CD14-positive monocyte (primary cell): ENCODE data around the gene CCDC170. TPM values are rescaled to one million over a fixed set of nuclear protein-coding genes. Genes with fewer than 3 reads are reported as not detected.

Source experiments
- DNase-seq, 3 donors: peaks; one replicate each; pipeline ENCODE4 v3.0.0-alpha.2; 2011 to 2022
- H2AFZ ChIP-seq: 2 replicates; pipeline ENCODE4 v1.6.0; 2012; ENCODE audit warnings: mild to moderate bottlenecking, low read depth, low read length, inconsistent platforms; ENCODE audit not compliant: insufficient read depth, poor library complexity, severe bottlenecking
- H3K27ac ChIP-seq, 2 donors: 1 replicate in 1 of 2; 2 replicates in 1 of 2; pipeline ENCODE4 v1.5.1; 2012 to 2013; ENCODE audit warnings: low read length in 2 of 2, control low read depth in 1 of 2, inconsistent platforms in 1 of 2, low read depth in 1 of 2, mild to moderate bottlenecking in 1 of 2
- H3K27me3 ChIP-seq, 2 donors: one replicate each; pipeline versions ENCODE4 v1.6.0 to v1.6.1; 2011 to 2013; ENCODE audit warnings: low read length in 2 of 2; ENCODE audit not compliant: control insufficient read depth in 2 of 2, insufficient read depth in 2 of 2
- H3K36me3 ChIP-seq, 2 donors: replicated peaks in 1 of 2; 1 replicate in 1 of 2; 2 replicates in 1 of 2; pipeline versions ENCODE4 v1.5.1 to v1.6.1; 2012 to 2013; ENCODE audit warnings: low read length in 2 of 2, control low read depth in 1 of 2, inconsistent platforms in 1 of 2, mild to moderate bottlenecking in 1 of 2; ENCODE audit not compliant: insufficient read depth in 2 of 2, control insufficient read depth in 1 of 2
- H3K4me1 ChIP-seq, 2 donors: 1 replicate in 1 of 2; 2 replicates in 1 of 2; pipeline versions ENCODE4 v1.5.1 to v1.6.1; 2012 to 2013; ENCODE audit warnings: low read length in 2 of 2, control low read depth in 1 of 2, inconsistent platforms in 1 of 2, mild to moderate bottlenecking in 1 of 2, moderate library complexity in 1 of 2; ENCODE audit not compliant: insufficient read depth in 2 of 2, control insufficient read depth in 1 of 2
- H3K4me2 ChIP-seq: replicated peaks from 2 replicates; pipeline ENCODE3; 2012; ENCODE audit warnings: low read length, moderate library complexity, mild to moderate bottlenecking; ENCODE audit not compliant: poor library complexity, severe bottlenecking; ENCODE audit errors: extremely low read depth
- H3K4me3 ChIP-seq, 3 experiments: fragments of 200-600 bp in 1 of 3; sonication (generic) in 1 of 3; replicated peaks in 1 of 3; 1 replicate in 2 of 3; 2 replicates in 1 of 3; pipeline ENCODE4 v1.5.1; 2011 to 2013; ENCODE audit warnings: low read length in 3 of 3, mild to moderate bottlenecking in 3 of 3, control low read depth in 2 of 3, low read depth in 2 of 3, inconsistent platforms in 1 of 3, moderate library complexity in 1 of 3
- H3K79me2 ChIP-seq: 2 replicates; pipeline ENCODE4 v1.6.0; 2012; ENCODE audit warnings: mild to moderate bottlenecking, control low read depth, inconsistent platforms, low read length, moderate library complexity; ENCODE audit not compliant: insufficient read depth
- H3K9ac ChIP-seq: 2 replicates; pipeline ENCODE4 v1.6.0; 2017; ENCODE audit warnings: low read length, mild to moderate bottlenecking; ENCODE audit not compliant: insufficient read depth, poor library complexity, severe bottlenecking
- H3K9me3 ChIP-seq, 2 donors: replicated peaks in 1 of 2; 1 replicate in 1 of 2; 2 replicates in 1 of 2; pipeline versions ENCODE4 v1.5.1 to v1.6.1; 2012 to 2013; ENCODE audit warnings: low read length in 2 of 2, control low read depth in 1 of 2; ENCODE audit not compliant: control insufficient read depth in 1 of 2, insufficient read depth in 1 of 2
- H4K20me1 ChIP-seq: 2 replicates; pipeline ENCODE4 v1.6.0; 2012; ENCODE audit warnings: mild to moderate bottlenecking, low read length, control low read depth, moderate library complexity; ENCODE audit not compliant: insufficient read depth
- H3K27ac Mint-ChIP-seq, 7 donors: one replicate each; pipeline ENCODE4 v1.8.0; 2020; ENCODE audit warnings: mild to moderate bottlenecking in 7 of 7, mixed read lengths in 7 of 7, moderate library complexity in 6 of 7, inconsistent platforms in 2 of 7
- H3K27me3 Mint-ChIP-seq, 3 donors: one replicate each; pipeline ENCODE4 v1.8.0; 2021 to 2022; ENCODE audit warnings: low read depth in 3 of 3, mild to moderate bottlenecking in 3 of 3, mixed read lengths in 3 of 3, moderate library complexity in 3 of 3, inconsistent platforms in 1 of 3
- H3K36me3 Mint-ChIP-seq, 2 donors: one replicate each; pipeline ENCODE4 v1.8.0; 2020; ENCODE audit warnings: mixed read lengths in 2 of 2, inconsistent platforms in 1 of 2, mild to moderate bottlenecking in 1 of 2
- H3K4me1 Mint-ChIP-seq: one replicate; pipeline ENCODE4 v1.8.0; 2020; ENCODE audit warnings: mild to moderate bottlenecking, mixed read lengths
- H3K4me3 Mint-ChIP-seq, 2 donors: one replicate each; pipeline ENCODE4 v1.8.0; 2020; ENCODE audit warnings: mild to moderate bottlenecking in 2 of 2, mixed read lengths in 2 of 2, moderate library complexity in 1 of 2
- H3K9me3 Mint-ChIP-seq, 7 donors: one replicate each; pipeline ENCODE4 v1.8.0; 2020 to 2022; ENCODE audit warnings: mixed read lengths in 7 of 7, mild to moderate bottlenecking in 6 of 7, moderate library complexity in 6 of 7, inconsistent platforms in 2 of 7
- WGBS: methylation state at CpG from one replicate; pipeline ENCODE4 v1.1.5; 2013; ENCODE audit warnings: missing lambda C conversion rate; ENCODE audit not compliant: insufficient coverage; 5-methylcytosine and 5-hydroxymethylcytosine counted together
- intact Hi-C, 2 donors: fragments of 100-400 bp; cut with micrococcal nuclease; formaldehyde crosslinking; loops; one replicate each; pipeline versions ENCODE4 v1.15.0 to v1.15.1; 2023
- polyA plus RNA-seq, 3 donors: library from polyadenylated mRNA; depleted of rRNA in 1 of 3; unstranded in 2 of 3; stranded (reverse) in 1 of 3; fragments of 300-500 nt in 2 of 3; fragments of >200 nt in 1 of 3; fragmentation: Illumina TruSeq in 2 of 3; gene quantifications; 1 replicate in 2 of 3; 2 replicates in 1 of 3; pipeline ENCODE4 v1.2.3, GENCODE V29; 2012 to 2021
- TF ChIP-seq, protein P1 (sequence below): fragments of 200-600 bp; IDR thresholded peaks from one replicate; pipeline ENCODE4 v1.8.0; 2022; ENCODE audit warnings: antibody characterized with exemption, mild to moderate bottlenecking

CCDC170 gene
- polyA plus RNA-seq, 3 donors = 4.2 to 7.0 (median 6.3) TPM

GRCh38 chr6:151616600-151616999 is 122.8 kb downstream of the CCDC170 start:
- H3K27ac ChIP-seq = no peak overlapping the region
- no peak overlapping the region for H3K4me3 ChIP-seq
- peaks cover 14 to 15% of the 10 kb centered on the region in 2 donors for H3K36me3 Mint-ChIP-seq
- H3K4me2 ChIP-seq = no peak overlapping the region
- peaks cover 5% of the 10 kb centered on the region for H3K4me1 Mint-ChIP-seq
- DNase-seq = no peak
- peaks cover 0 to 15% (median 5%) of the 10 kb centered on the region in 7 donors for H3K9me3 Mint-ChIP-seq
- H3K36me3 ChIP-seq = peaks cover 0 to 5% of the 10 kb centered on the region in 2 donors
- no CpG with 5 or more reads among the region's 2 CpGs for WGBS
- no peaks in the 10 kb centered on the region for H3K4me1 ChIP-seq
- H4K20me1 ChIP-seq = no peaks in the 10 kb centered on the region
- TF ChIP-seq, protein P1, sequence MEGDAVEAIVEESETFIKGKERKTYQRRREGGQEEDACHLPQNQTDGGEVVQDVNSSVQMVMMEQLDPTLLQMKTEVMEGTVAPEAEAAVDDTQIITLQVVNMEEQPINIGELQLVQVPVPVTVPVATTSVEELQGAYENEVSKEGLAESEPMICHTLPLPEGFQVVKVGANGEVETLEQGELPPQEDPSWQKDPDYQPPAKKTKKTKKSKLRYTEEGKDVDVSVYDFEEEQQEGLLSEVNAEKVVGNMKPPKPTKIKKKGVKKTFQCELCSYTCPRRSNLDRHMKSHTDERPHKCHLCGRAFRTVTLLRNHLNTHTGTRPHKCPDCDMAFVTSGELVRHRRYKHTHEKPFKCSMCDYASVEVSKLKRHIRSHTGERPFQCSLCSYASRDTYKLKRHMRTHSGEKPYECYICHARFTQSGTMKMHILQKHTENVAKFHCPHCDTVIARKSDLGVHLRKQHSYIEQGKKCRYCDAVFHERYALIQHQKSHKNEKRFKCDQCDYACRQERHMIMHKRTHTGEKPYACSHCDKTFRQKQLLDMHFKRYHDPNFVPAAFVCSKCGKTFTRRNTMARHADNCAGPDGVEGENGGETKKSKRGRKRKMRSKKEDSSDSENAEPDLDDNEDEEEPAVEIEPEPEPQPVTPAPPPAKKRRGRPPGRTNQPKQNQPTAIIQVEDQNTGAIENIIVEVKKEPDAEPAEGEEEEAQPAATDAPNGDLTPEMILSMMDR = no peak
- H3K9ac ChIP-seq = no peak overlapping the region
- no peak overlapping the region for H3K4me3 Mint-ChIP-seq
- intact Hi-C loops = no loop called here
- H3K9me3 ChIP-seq = no peaks in the 10 kb centered on the region
- no peak overlapping the region for H3K27ac Mint-ChIP-seq
- H3K27me3 ChIP-seq = no peaks in the 10 kb centered on the region
- no peaks in the 10 kb centered on the region for H3K79me2 ChIP-seq
- no peak overlapping the region for H2AFZ ChIP-seq
- peaks cover 0 to 1% (median 0%) of the 10 kb centered on the region in 3 donors for H3K27me3 Mint-ChIP-seq

GRCh38 chr6:151617539-151617938 is 123.7 kb downstream of the CCDC170 start:
- TF ChIP-seq, protein P1 = no peak
- Histone ChIP-seq H3K4me3 (no peak overlapping the region), H4K20me1 (no peaks in the 10 kb centered on the region), H3K4me1 (no peaks in the 10 kb centered on the region), H3K36me3 (peaks cover 0 to 5% of the 10 kb centered on the region in 2 donors), H2AFZ (no peak overlapping the region), H3K27ac (no peak overlapping the region), H3K9ac (no peak overlapping the region), H3K79me2 (no peaks in the 10 kb centered on the region), H3K9me3 (no peaks in the 10 kb centered on the region), H3K4me2 (no peak overlapping the region), H3K27me3 (no peaks in the 10 kb centered on the region)
- Mint-ChIP-seq H3K27me3 (peaks cover 0 to 1% (median 0%) of the 10 kb centered on the region in 3 donors), H3K4me1 (peaks cover 3% of the 10 kb centered on the region), H3K36me3 (peaks cover 14 to 15% of the 10 kb centered on the region in 2 donors), H3K4me3 (no peak overlapping the region), H3K27ac (no peak overlapping the region), H3K9me3 (peaks cover 0 to 17% (median 5%) of the 10 kb centered on the region in 7 donors)
- no CpG with 5 or more reads among the region's 2 CpGs for WGBS
- intact Hi-C loops = no loop called here
- DNase-seq = no peak
